Keratinocyte (primary cell): ENCODE results near the gene TUBB4B.

Source experiments
- CTCF ChIP-seq, 3 experiments: IDR thresholded peaks in 1 of 3; conservative IDR thresholded peaks in 1 of 3; optimal IDR thresholded peaks in 1 of 3; 2 replicates in 2 of 3; 3 replicates in 1 of 3; pipeline versions ENCODE3 to v1.5.1; 2011; ENCODE audit warnings: low read length in 3 of 3, mild to moderate bottlenecking in 3 of 3, moderate library complexity in 2 of 3, control low read depth in 1 of 3, inconsistent platforms in 1 of 3; ENCODE audit not compliant: insufficient read depth in 2 of 3; ENCODE audit errors: extremely low read depth in 1 of 3
- EZH2 ChIP-seq: IDR thresholded peaks from one replicate; pipeline ENCODE4 v1.6.1; 2012; ENCODE audit warnings: inconsistent platforms, mild to moderate bottlenecking, low read length, moderate library complexity

- TF ChIP-seq CTCF (optimal IDR thresholded peaks at IDR 0.05 in 1 of 3, IDR thresholded peaks at IDR 0.05 in 1 of 3, conservative IDR thresholded peaks at IDR 0.05 in 1 of 3; ENCODE audit: extremely low read depth in 1 of 3, insufficient read depth in 2 of 3, low read length in 3 of 3) (no peak), EZH2 (no peak)
Measured at GRCh38 chr9:137256856-137257255, 15.8 kb downstream of the TUBB4B start.
